Kidney (tissue), 14 donors: Measurements from ENCODE around the gene BACH2. TPM values are rescaled to one million over a fixed set of nuclear protein-coding genes. Genes with fewer than 3 reads are reported as not detected.

ENCODE experiments used
- DNase-seq, 5 donors: peaks; one replicate each; pipeline ENCODE4 v3.0.0-alpha.2; 2013 to 2020
- FAIRE-seq: peaks from 2 replicates; lab custom pipeline; 2012; peaks lifted over from hg19 to GRCh38; lab: Jason Lieb, UNC
- H3K27ac ChIP-seq, 2 donors: one replicate each; pipeline ENCODE4 v1.7.0; 2013; ENCODE audit warnings: low read depth in 2 of 2, low read length in 2 of 2, inconsistent platforms in 1 of 2
- H3K27me3 ChIP-seq: one replicate; pipeline ENCODE4 v1.7.1; 2013; ENCODE audit warnings: low read length, inconsistent platforms; ENCODE audit not compliant: control insufficient read depth, insufficient read depth
- H3K36me3 ChIP-seq, 3 donors: one replicate each; pipeline versions ENCODE4 v1.7.0 to v1.7.1; 2013; ENCODE audit warnings: low read length in 3 of 3, control low read depth in 1 of 3, inconsistent platforms in 1 of 3; ENCODE audit not compliant: insufficient read depth in 3 of 3, control insufficient read depth in 2 of 3
- H3K4me1 ChIP-seq, 3 donors: one replicate each; pipeline versions ENCODE4 v1.7.0 to v1.7.1; 2013; ENCODE audit warnings: low read length in 3 of 3, inconsistent platforms in 1 of 3, low read depth in 1 of 3; ENCODE audit not compliant: control insufficient read depth in 2 of 3, insufficient read depth in 2 of 3
- H3K4me3 ChIP-seq, 3 donors: one replicate each; pipeline versions ENCODE4 v1.7.0 to v1.8.1; 2013; ENCODE audit warnings: low read length in 3 of 3, control low read depth in 1 of 3, inconsistent platforms in 1 of 3
- H3K9ac ChIP-seq, 3 donors: one replicate each; pipeline versions ENCODE4 v1.7.0 to v1.7.1; 2013; ENCODE audit warnings: low read length in 3 of 3, control low read depth in 1 of 3, inconsistent platforms in 1 of 3
- H3K9me3 ChIP-seq, 3 donors: one replicate each; pipeline versions ENCODE4 v1.7.0 to v1.7.1; 2013; ENCODE audit warnings: low read length in 3 of 3, control low read depth in 1 of 3, inconsistent platforms in 1 of 3; ENCODE audit not compliant: control insufficient read depth in 2 of 3, insufficient read depth in 1 of 3
- CTCF ChIP-seq: IDR thresholded peaks from 3 replicates; pipeline ENCODE4 v1.5.1; 2012; ENCODE audit warnings: mild to moderate bottlenecking, moderate library complexity, borderline replicate concordance; ENCODE audit not compliant: insufficient read depth; ENCODE audit errors: extremely low read depth
- intact Hi-C: fragments of 100-400 bp; cut with DNase I; formaldehyde crosslinking; loops from one replicate; pipeline ENCODE4 v1.11.1; 2022
- polyA plus RNA-seq: library from polyadenylated mRNA; stranded (reverse); fragments of 350-450 nt; fragmentation: Illumina TruSeq; extraction: RNeasy Lipid Tissue Mini Kit (QIAGEN cat#74804); gene quantifications from one replicate; pipeline ENCODE4 v1.2.3, GENCODE V29; 2014; ENCODE audit warnings: low read depth, low replicate concordance; ENCODE audit not compliant: insufficient read depth
- total RNA-seq: library from RNA; stranded (reverse); fragmentation: NEBNext Ultra II Directional; extraction: Animal tissue kit (Norgen Biotek cat#: 25700); gene quantifications from one replicate; pipeline ENCODE4 v1.2.1, GENCODE V29; 2021
- donor health status: control.
- donor health status: control.
- donor health status: control.
- donor health status: control.
- donor health status: control.
- donor health status: DM: yes; HTN: yes; CAD: no.
- donor health status: Normal renal cell carcinoma (clear cell type).

BACH2 gene
- total and polyA plus RNA-seq, 2 donors from 2014 or later: 0.32 to 6.9 TPM

GRCh38 chr6:90230548-90231215 lies 66.0 kb downstream of the BACH2 start:
- Histone ChIP-seq H3K36me3 (no peaks in the 10 kb centered on the region), H3K9ac (no peak overlapping the region), H3K27ac (no peak overlapping the region), H3K4me3 (no peak overlapping the region), H3K4me1 (peaks cover 0 to 2% (median 0%) of the 10 kb centered on the region in 3 donors), H3K27me3 (no peaks in the 10 kb centered on the region), H3K9me3 (no peaks in the 10 kb centered on the region)
- no peak for TF ChIP-seq CTCF
- intact Hi-C loops: no loop called here
- DNase-seq (peak in 3 of 5 donors; percentile 44 to 80 (median 80)), FAIRE-seq (no peak)

GRCh38 chr6:90229331-90230010 lies 67.2 kb downstream of the BACH2 start:
- Histone ChIP-seq H3K27me3 (no peaks in the 10 kb centered on the region), H3K9me3 (no peaks in the 10 kb centered on the region), H3K4me1 (peaks cover 0 to 2% (median 0%) of the 10 kb centered on the region in 3 donors), H3K9ac (no peak overlapping the region), H3K27ac (no peak overlapping the region), H3K36me3 (no peaks in the 10 kb centered on the region), H3K4me3 (no peak overlapping the region)
- DNase-seq (no peak), FAIRE-seq (no peak)
- no peak for TF ChIP-seq CTCF
- intact Hi-C loops: no loop called here

- Histone ChIP-seq H3K9me3 (no peaks in the 10 kb centered on the region), H3K27me3 (no peaks in the 10 kb centered on the region), H3K9ac (no peak overlapping the region), H3K4me3 (no peak overlapping the region), H3K36me3 (no peaks in the 10 kb centered on the region), H3K4me1 (peaks cover 0 to 2% (median 0%) of the 10 kb centered on the region in 3 donors), H3K27ac (no peak overlapping the region)
- no peak for DNase-seq
- intact Hi-C loops: no loop called here
- TF ChIP-seq CTCF: no peak
- FAIRE-seq: no peak
Measured at GRCh38 chr6:90227673-90228072, 69.0 kb downstream of the BACH2 start.
